ENCODE results near the gene PLA2G2C. TPM values are rescaled to one million over a fixed set of nuclear protein-coding genes. Genes with fewer than 3 reads are reported as not detected.
"Not testable (repeated sequence)": the region's sequence is repeated elsewhere in the genome, so short reads cannot be mapped to it uniquely, and the experiment has no call there.

Gene PLA2G2C
- total RNA-seq: not detected

GRCh38 chr1:20185834-20186782, at the start of gene PLA2G2C, which contains the start of gene UBXN10:
TSS of gene PLA2G2C (minus strand) at chr1:20186518. CDS start at chr1:20177363, 9,155 bp downstream.
TSS of gene UBXN10 (plus strand) at chr1:20186096. CDS start at chr1:20190562, 4,466 bp downstream.
- CTCF ChIA-PET: no interaction called here
- Mint-ChIP-seq H3K36me3 (ENCODE audit: low read depth) (no peaks in the 10 kb centered on the region), H3K27me3 (peaks cover 31% of the 10 kb centered on the region), H3K4me3 (peak within 1 kb of the TSS; percentile 64), H3K9me3 (no peaks in the 10 kb centered on the region), H3K4me1 (peaks cover 47% of the 10 kb centered on the region), H3K27ac (peak within 1 kb of the TSS; percentile 78)
- POLR2A ChIA-PET: interaction anchor here (0.6 kb wide), 1 partner anchor 289 kb away, joined by 4 read pairs; no protein-coding TSS in a partner anchor
- peak; percentile 68 for DNase-seq

- H3K27me3 Mint-ChIP-seq: peaks cover 52% of the 10 kb centered on the region
- no peaks in the 10 kb centered on the region for H3K9me3 Mint-ChIP-seq
- H3K4me3 Mint-ChIP-seq: no peak overlapping the region
- ChIA-PET POLR2A (no interaction called here), CTCF (no interaction called here)
- H3K36me3 Mint-ChIP-seq (ENCODE audit: low read depth): no peaks in the 10 kb centered on the region
- H3K4me1 Mint-ChIP-seq: no peaks in the 10 kb centered on the region
- DNase-seq: no peak
- H3K27ac Mint-ChIP-seq: no peak overlapping the region
Measured at GRCh38 chr1:20234788-20235535, 48.6 kb upstream of the PLA2G2C start.

GRCh38 chr1:20233866-20234265, 47.5 kb upstream of the PLA2G2C start:
- H3K27ac Mint-ChIP-seq: no peak overlapping the region
- ChIA-PET CTCF (no interaction called here), POLR2A (no interaction called here)
- no peaks in the 10 kb centered on the region for H3K4me1 Mint-ChIP-seq
- H3K27me3 Mint-ChIP-seq: peaks cover 50% of the 10 kb centered on the region
- no peaks in the 10 kb centered on the region for H3K9me3 Mint-ChIP-seq
- H3K36me3 Mint-ChIP-seq (ENCODE audit: low read depth): no peaks in the 10 kb centered on the region
- no peak overlapping the region for H3K4me3 Mint-ChIP-seq
- no peak for DNase-seq

GRCh38 chr1:20233394-20233793, 47.1 kb upstream of the PLA2G2C start:
- POLR2A ChIA-PET: no interaction called here
- Mint-ChIP-seq H3K27ac (no peak overlapping the region), H3K36me3 (ENCODE audit: low read depth) (no peaks in the 10 kb centered on the region), H3K27me3 (peaks cover 53% of the 10 kb centered on the region), H3K4me1 (no peaks in the 10 kb centered on the region), H3K9me3 (no peaks in the 10 kb centered on the region), H3K4me3 (no peak overlapping the region)
- DNase-seq: no peak
- CTCF ChIA-PET: interaction anchor here (1.4 kb wide), 1 partner anchor 15 kb away, joined by 4 read pairs; no protein-coding TSS in a partner anchor

GRCh38 chr1:20232564-20232963, 46.2 kb upstream of the PLA2G2C start:
- H3K4me3 Mint-ChIP-seq; POLR2A ChIA-PET; H3K36me3 Mint-ChIP-seq (ENCODE audit: low read depth); DNase-seq; H3K9me3 Mint-ChIP-seq; H3K4me1 Mint-ChIP-seq; H3K27ac Mint-ChIP-seq: not testable (repeated sequence)
- H3K27me3 Mint-ChIP-seq: peaks cover 56% of the 10 kb centered on the region
- CTCF ChIA-PET: interaction anchor here (1.4 kb wide), 1 partner anchor 14 kb away, joined by 4 read pairs; no protein-coding TSS in a partner anchor

- no peak overlapping the region for H3K27ac Mint-ChIP-seq
- ChIA-PET CTCF (no interaction called here), POLR2A (no interaction called here)
- peaks cover 38% of the 10 kb centered on the region for H3K27me3 Mint-ChIP-seq
- H3K4me1 Mint-ChIP-seq: no peaks in the 10 kb centered on the region
- no peaks in the 10 kb centered on the region for H3K36me3 Mint-ChIP-seq (ENCODE audit: low read depth)
- DNase-seq: no peak
- no peak overlapping the region for H3K4me3 Mint-ChIP-seq
- no peaks in the 10 kb centered on the region for H3K9me3 Mint-ChIP-seq
Measured at GRCh38 chr1:20229171-20229570, 42.9 kb upstream of the PLA2G2C start.

- Mint-ChIP-seq H3K27ac (no peak overlapping the region), H3K9me3 (no peaks in the 10 kb centered on the region), H3K27me3 (peaks cover 32% of the 10 kb centered on the region), H3K4me1 (no peaks in the 10 kb centered on the region), H3K4me3 (no peak overlapping the region), H3K36me3 (ENCODE audit: low read depth) (no peaks in the 10 kb centered on the region)
- no peak for DNase-seq
- CTCF ChIA-PET: interaction anchor here (0.5 kb wide), 1 partner anchor 9 kb away, joined by 3 read pairs; no protein-coding TSS in a partner anchor
- POLR2A ChIA-PET: no interaction called here
Measured at GRCh38 chr1:20228314-20228825, 42.1 kb upstream of the PLA2G2C start.

GRCh38 chr1:20227704-20228103, 41.4 kb upstream of the PLA2G2C start:
- Mint-ChIP-seq H3K9me3 (no peaks in the 10 kb centered on the region), H3K36me3 (ENCODE audit: low read depth) (no peaks in the 10 kb centered on the region), H3K27ac (no peak overlapping the region), H3K4me3 (no peak overlapping the region), H3K27me3 (peaks cover 34% of the 10 kb centered on the region), H3K4me1 (no peaks in the 10 kb centered on the region)
- CTCF ChIA-PET: no interaction called here
- POLR2A ChIA-PET: no interaction called here
- no peak for DNase-seq

GRCh38 chr1:20224546-20224945, 38.2 kb upstream of the PLA2G2C start:
- Mint-ChIP-seq H3K36me3 (ENCODE audit: low read depth) (no peaks in the 10 kb centered on the region), H3K4me3 (no peak overlapping the region), H3K27ac (no peak overlapping the region), H3K9me3 (no peaks in the 10 kb centered on the region), H3K4me1 (no peaks in the 10 kb centered on the region), H3K27me3 (peaks cover 29% of the 10 kb centered on the region)
- ChIA-PET POLR2A (no interaction called here), CTCF (no interaction called here)
- no peak for DNase-seq

- Mint-ChIP-seq H3K36me3 (ENCODE audit: low read depth) (no peaks in the 10 kb centered on the region), H3K4me3 (no peak overlapping the region), H3K27ac (no peak overlapping the region), H3K4me1 (no peaks in the 10 kb centered on the region), H3K27me3 (peaks cover 28% of the 10 kb centered on the region), H3K9me3 (no peaks in the 10 kb centered on the region)
- CTCF ChIA-PET: interaction anchor here (1.5 kb wide), 1 partner anchor 11 kb away, joined by 3 read pairs; no protein-coding TSS in a partner anchor
- POLR2A ChIA-PET: no interaction called here
- no peak for DNase-seq
Measured at GRCh38 chr1:20223551-20224419, 37.5 kb upstream of the PLA2G2C start.

GRCh38 chr1:20223106-20223505, 36.8 kb upstream of the PLA2G2C start:
- H3K27ac Mint-ChIP-seq: no peak overlapping the region

GRCh38 chr1:20220036-20220435, 33.7 kb upstream of the PLA2G2C start:
- DNase-seq: no peak
- no peak overlapping the region for H3K4me3 Mint-ChIP-seq
- H3K27ac Mint-ChIP-seq: no peak overlapping the region
- no peaks in the 10 kb centered on the region for H3K4me1 Mint-ChIP-seq
- H3K9me3 Mint-ChIP-seq: no peaks in the 10 kb centered on the region
- H3K36me3 Mint-ChIP-seq (ENCODE audit: low read depth): no peaks in the 10 kb centered on the region
- ChIA-PET CTCF (interaction anchor here (0.7 kb wide), 1 partner anchor 8 kb away, joined by 3 read pairs; no protein-coding TSS in a partner anchor), POLR2A (no interaction called here)
- peaks cover 34% of the 10 kb centered on the region for H3K27me3 Mint-ChIP-seq

More at GRCh38 chr1:20223106-20223505, 36.8 kb upstream of the PLA2G2C start:
- ChIA-PET POLR2A (no interaction called here), CTCF (interaction anchor here (1.5 kb wide), 1 partner anchor 11 kb away, joined by 3 read pairs; no protein-coding TSS in a partner anchor)
- no peak overlapping the region for H3K4me3 Mint-ChIP-seq
- no peaks in the 10 kb centered on the region for H3K4me1 Mint-ChIP-seq
- no peaks in the 10 kb centered on the region for H3K36me3 Mint-ChIP-seq (ENCODE audit: low read depth)
- H3K9me3 Mint-ChIP-seq: no peaks in the 10 kb centered on the region
- no peak for DNase-seq
- H3K27me3 Mint-ChIP-seq: peaks cover 26% of the 10 kb centered on the region
